ENCODE results near the gene SELPLG. TPM values are rescaled to one million over a fixed set of nuclear protein-coding genes. Genes with fewer than 3 reads are reported as not detected.
A peak's percentile ranks its signal among the peaks of the same experiment; 100 is the strongest.

Gene SELPLG
- total and polyA plus RNA-seq, 8 donors: 1.2 to 6.1 (median 3.0) TPM

GRCh38 chr12:108610856-108611605 is 22.7 kb downstream of the SELPLG start:
- 74 to 82% (median 76%) methylated on average over 13 to 15 of the region's 15 CpGs for WGBS, 5 donors
- intact Hi-C loops (cut with DNase I; ENCODE audit: low total_unique reads): no loop called here
- peaks cover 0 to 20% (median 7%) of the 10 kb centered on the region in 4 donors for H3K4me1 ChIP-seq
- H3K4me3 ChIP-seq: no peak overlapping the region
- no peaks in the 10 kb centered on the region for H3K9me3 ChIP-seq
- no peak for DNase-seq
- peak overlapping the region in 1 of 5 donors; percentile 20 for H3K27ac ChIP-seq
- H3K36me3 ChIP-seq: no peaks in the 10 kb centered on the region
- peaks cover 0 to 8% (median 3%) of the 10 kb centered on the region in 3 donors for H3K27me3 ChIP-seq
- TF ChIP-seq EP300 (IDR thresholded peaks at IDR 0.05): no peak
- TF ChIP-seq CTCF (IDR thresholded peaks at IDR 0.05): no peak
- no peak for TF ChIP-seq POLR2AphosphoS5 (IDR thresholded peaks at IDR 0.05)
- no peak for TF ChIP-seq POLR2A (IDR thresholded peaks at IDR 0.05)

- Histone ChIP-seq H3K9me3 (no peaks in the 10 kb centered on the region), H3K36me3 (no peaks in the 10 kb centered on the region), H3K4me1 (peaks cover 0 to 20% (median 7%) of the 10 kb centered on the region in 4 donors), H3K27ac (peak overlapping the region in 1 of 5 donors; percentile 42), H3K27me3 (peaks cover 0 to 8% (median 3%) of the 10 kb centered on the region in 3 donors), H3K4me3 (no peak overlapping the region)
- TF ChIP-seq POLR2A (IDR thresholded peaks at IDR 0.05) (no peak), CTCF (IDR thresholded peaks at IDR 0.05) (no peak), EP300 (IDR thresholded peaks at IDR 0.05) (no peak), POLR2AphosphoS5 (IDR thresholded peaks at IDR 0.05) (no peak)
- DNase-seq: no peak
- 68 to 84% (median 71%) methylated on average over 8 of the region's 8 CpGs for WGBS, 5 donors
- intact Hi-C loops (cut with DNase I; ENCODE audit: low total_unique reads): no loop called here
These were observed 23.3 kb downstream of the SELPLG start for GRCh38 chr12:108610336-108610815.

- Histone ChIP-seq H3K9me3 (no peaks in the 10 kb centered on the region), H3K27ac (peak overlapping the region in 3 of 5 donors; percentile 19 to 46 (median 42)), H3K4me1 (peaks cover 0 to 20% (median 7%) of the 10 kb centered on the region in 4 donors), H3K27me3 (peaks cover 0 to 8% (median 3%) of the 10 kb centered on the region in 3 donors), H3K4me3 (no peak overlapping the region), H3K36me3 (no peaks in the 10 kb centered on the region)
- no peak for TF ChIP-seq CTCF (IDR thresholded peaks at IDR 0.05)
- peak in 2 of 3 donors; percentile 66 to 72 for TF ChIP-seq POLR2AphosphoS5 (IDR thresholded peaks at IDR 0.05)
- no peak for TF ChIP-seq EP300 (IDR thresholded peaks at IDR 0.05)
- intact Hi-C loops (cut with DNase I; ENCODE audit: low total_unique reads): no loop called here
- 46 to 62% (median 57%) methylated on average over 13 to 21 of the region's 21 CpGs for WGBS, 5 donors
- peak; percentile 50 to 94 for DNase-seq
These were observed 24.0 kb downstream of the SELPLG start for GRCh38 chr12:108609537-108610335.

GRCh38 chr12:108608616-108609015 is 25.1 kb downstream of the SELPLG start:
- Histone ChIP-seq H3K36me3 (no peaks in the 10 kb centered on the region), H3K27ac (no peak overlapping the region), H3K4me3 (no peak overlapping the region), H3K9me3 (no peaks in the 10 kb centered on the region), H3K27me3 (peaks cover 0 to 8% (median 3%) of the 10 kb centered on the region in 3 donors), H3K4me1 (peaks cover 0 to 19% (median 8%) of the 10 kb centered on the region in 4 donors)
- WGBS, 5 donors: 78 to 85% (median 81%) methylated on average over 2 to 5 of the region's 5 CpGs
- no peak for TF ChIP-seq POLR2AphosphoS5 (IDR thresholded peaks at IDR 0.05)
- TF ChIP-seq EP300 (IDR thresholded peaks at IDR 0.05): no peak
- no peak for TF ChIP-seq POLR2A (IDR thresholded peaks at IDR 0.05)
- no peak for TF ChIP-seq CTCF (IDR thresholded peaks at IDR 0.05)
- intact Hi-C loops (cut with DNase I; ENCODE audit: low total_unique reads): no loop called here
- DNase-seq: no peak

All from stomach (tissue), 9 donors.